ENCODE data around the gene MSI2. TPM values are rescaled to one million over a fixed set of nuclear protein-coding genes. Genes with fewer than 3 reads are reported as not detected.

MSI2 gene
- total and polyA plus RNA-seq, 2 donors (not counting 1 experiment from before 2014, with no cell fraction given): 16.1 to 196 TPM

DNA sequence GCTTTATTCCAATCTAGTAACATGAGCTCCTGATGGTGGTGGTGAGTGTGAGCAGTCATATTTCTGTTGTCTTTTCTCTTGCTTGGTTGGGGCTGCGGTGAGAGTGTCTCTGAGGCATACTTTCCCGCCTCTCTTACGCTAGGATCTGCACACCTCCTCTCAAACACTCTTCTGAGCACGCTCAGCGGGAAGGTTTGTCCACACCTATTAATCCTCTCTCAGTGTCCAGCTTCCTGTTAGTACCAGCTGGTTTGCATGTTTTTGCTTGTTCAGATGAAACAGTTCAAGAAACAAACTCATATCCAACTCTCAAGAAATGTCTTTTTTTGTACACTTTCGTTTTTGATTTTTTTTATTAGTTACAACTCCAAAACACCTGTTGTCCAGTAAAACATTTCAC, 399.2 kb downstream of the MSI2 start:
- no peak overlapping the region for H3K27ac Mint-ChIP-seq
- CTCF ChIA-PET: no interaction called here

DNA sequence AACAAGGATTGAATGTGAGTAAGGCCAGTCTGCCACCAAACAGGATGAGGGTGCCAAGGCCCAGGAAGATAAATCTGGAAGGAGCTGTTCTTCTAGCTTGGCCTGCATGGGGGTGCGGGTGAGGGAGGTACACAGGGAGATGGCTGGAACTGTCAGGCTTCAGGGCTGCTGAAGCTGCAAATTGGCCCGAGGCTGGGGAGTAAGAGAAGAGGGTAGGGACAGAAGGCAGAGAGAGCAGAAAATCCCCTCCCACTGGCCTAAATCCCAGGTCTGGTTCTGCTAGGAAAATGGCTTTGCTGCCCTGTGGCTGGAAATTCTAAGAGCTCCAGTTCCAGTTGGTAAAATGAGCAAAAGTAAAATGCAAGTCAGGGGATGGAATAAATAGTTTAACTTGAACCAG, 400.9 kb downstream of the MSI2 start:
- WGBS (ENCODE audit: insufficient coverage): 77% methylated on average over 2 of the region's 2 CpGs
- no peak overlapping the region for H3K4me2 ChIP-seq (replicated peaks; ENCODE audit: low read depth, low read length, poor library complexity, severe bottlenecking)
- H3K9me3 ChIP-seq (ENCODE audit: control extremely low read depth in 1 of 3, control insufficient read depth in 2 of 3, insufficient read depth in 1 of 3, low read length in 2 of 3): no peaks in the 10 kb centered on the region
- Mint-ChIP-seq H3K27me3 (no peaks in the 10 kb centered on the region), H3K4me3 (no peak overlapping the region), H3K27ac (no peak overlapping the region), H3K9me3 (ENCODE audit: insufficient read depth) (no peaks in the 10 kb centered on the region), H3K4me1 (no peaks in the 10 kb centered on the region)
- H3K36me3 ChIP-seq (replicated peaks in 1 of 2; ENCODE audit: control extremely low read depth in 1 of 2, control insufficient read depth in 1 of 2, extremely low read depth in 1 of 2, insufficient read depth in 2 of 2, low read length in 1 of 2): peaks cover 0 to 9% of the 10 kb centered on the region in 2 experiments
- CTCF ChIA-PET: interaction anchor here (1.1 to 6.5 kb wide), 4 partner anchors 8 to 414 kb away, joined by 3 to 43 read pairs (median 4); no protein-coding TSS in a partner anchor
- no peaks in the 10 kb centered on the region for H4K20me1 ChIP-seq (ENCODE audit: control insufficient read depth, insufficient read depth, low read length, poor library complexity, severe bottlenecking)
- no peak overlapping the region for H3K4me3 ChIP-seq (ENCODE audit: control extremely low read depth in 1 of 5, extremely low read depth in 1 of 5, insufficient read depth in 1 of 5, low read depth in 2 of 5, low read length in 4 of 5)
- no peaks in the 10 kb centered on the region for H3K27me3 ChIP-seq (replicated peaks in 1 of 4; ENCODE audit: control extremely low read depth in 1 of 4, control insufficient read depth in 3 of 4, insufficient read depth in 4 of 4, low read length in 3 of 4)
- DNase-seq (no peak), ATAC-seq (ENCODE audit: low read depth) (no peak)
- no peaks in the 10 kb centered on the region for H3K79me2 ChIP-seq (ENCODE audit: control insufficient read depth, insufficient read depth, low read length)
- H3K9ac ChIP-seq (ENCODE audit: low read length): no peak overlapping the region
- intact Hi-C loops (cut with micrococcal nuclease): no loop called here
- H2AFZ ChIP-seq (ENCODE audit: insufficient read depth, low read depth, low read length, poor library complexity, severe bottlenecking): no peak overlapping the region
- H3K27ac ChIP-seq (ENCODE audit: low read length in 2 of 2): no peak overlapping the region
- no peaks in the 10 kb centered on the region for H3K4me1 ChIP-seq (ENCODE audit: control insufficient read depth in 2 of 2, insufficient read depth in 2 of 2, low read length in 2 of 2)
- POLR2A ChIA-PET: no interaction called here
- no peak for TF ChIP-seq EZH2 (IDR thresholded peaks at IDR 0.05; ENCODE audit: borderline replicate concordance, insufficient read depth, low read depth, low read length, poor library complexity, severe bottlenecking)
- TF ChIP-seq, protein P1, sequence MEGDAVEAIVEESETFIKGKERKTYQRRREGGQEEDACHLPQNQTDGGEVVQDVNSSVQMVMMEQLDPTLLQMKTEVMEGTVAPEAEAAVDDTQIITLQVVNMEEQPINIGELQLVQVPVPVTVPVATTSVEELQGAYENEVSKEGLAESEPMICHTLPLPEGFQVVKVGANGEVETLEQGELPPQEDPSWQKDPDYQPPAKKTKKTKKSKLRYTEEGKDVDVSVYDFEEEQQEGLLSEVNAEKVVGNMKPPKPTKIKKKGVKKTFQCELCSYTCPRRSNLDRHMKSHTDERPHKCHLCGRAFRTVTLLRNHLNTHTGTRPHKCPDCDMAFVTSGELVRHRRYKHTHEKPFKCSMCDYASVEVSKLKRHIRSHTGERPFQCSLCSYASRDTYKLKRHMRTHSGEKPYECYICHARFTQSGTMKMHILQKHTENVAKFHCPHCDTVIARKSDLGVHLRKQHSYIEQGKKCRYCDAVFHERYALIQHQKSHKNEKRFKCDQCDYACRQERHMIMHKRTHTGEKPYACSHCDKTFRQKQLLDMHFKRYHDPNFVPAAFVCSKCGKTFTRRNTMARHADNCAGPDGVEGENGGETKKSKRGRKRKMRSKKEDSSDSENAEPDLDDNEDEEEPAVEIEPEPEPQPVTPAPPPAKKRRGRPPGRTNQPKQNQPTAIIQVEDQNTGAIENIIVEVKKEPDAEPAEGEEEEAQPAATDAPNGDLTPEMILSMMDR (IDR thresholded peaks at IDR 0.05): no peak

More for the DNA sequence above, 399.2 kb downstream of the MSI2 start:
- H3K79me2 ChIP-seq (ENCODE audit: control insufficient read depth, insufficient read depth, low read length): no peaks in the 10 kb centered on the region
- Mint-ChIP-seq H3K4me1 (no peaks in the 10 kb centered on the region), H3K4me3 (no peak overlapping the region), H3K9me3 (ENCODE audit: insufficient read depth) (no peaks in the 10 kb centered on the region), H3K27me3 (no peaks in the 10 kb centered on the region)
- no peak for TF ChIP-seq EZH2 (IDR thresholded peaks at IDR 0.05; ENCODE audit: borderline replicate concordance, insufficient read depth, low read depth, low read length, poor library complexity, severe bottlenecking)
- TF ChIP-seq, protein P1 (IDR thresholded peaks at IDR 0.05): no peak
- no peaks in the 10 kb centered on the region for H3K27me3 ChIP-seq (replicated peaks in 1 of 4; ENCODE audit: control extremely low read depth in 1 of 4, control insufficient read depth in 3 of 4, insufficient read depth in 4 of 4, low read length in 3 of 4)
- H3K9me3 ChIP-seq (ENCODE audit: control extremely low read depth in 1 of 3, control insufficient read depth in 2 of 3, insufficient read depth in 1 of 3, low read length in 2 of 3): no peaks in the 10 kb centered on the region
- WGBS (ENCODE audit: insufficient coverage): 96% methylated on average over 5 of the region's 6 CpGs
- ATAC-seq (ENCODE audit: low read depth) (no peak), DNase-seq (no peak)
- no peak overlapping the region for H3K4me2 ChIP-seq (replicated peaks; ENCODE audit: low read depth, low read length, poor library complexity, severe bottlenecking)
- no peak overlapping the region for H2AFZ ChIP-seq (ENCODE audit: insufficient read depth, low read depth, low read length, poor library complexity, severe bottlenecking)
- POLR2A ChIA-PET: no interaction called here
- H3K4me1 ChIP-seq (ENCODE audit: control insufficient read depth in 2 of 2, insufficient read depth in 2 of 2, low read length in 2 of 2): no peaks in the 10 kb centered on the region
- H3K9ac ChIP-seq (ENCODE audit: low read length): no peak overlapping the region
- H3K27ac ChIP-seq (ENCODE audit: low read length in 2 of 2): no peak overlapping the region
- H4K20me1 ChIP-seq (ENCODE audit: control insufficient read depth, insufficient read depth, low read length, poor library complexity, severe bottlenecking): no peaks in the 10 kb centered on the region
- intact Hi-C loops (cut with micrococcal nuclease): no loop called here
- H3K36me3 ChIP-seq (replicated peaks in 1 of 2; ENCODE audit: control extremely low read depth in 1 of 2, control insufficient read depth in 1 of 2, extremely low read depth in 1 of 2, insufficient read depth in 2 of 2, low read length in 1 of 2): peaks cover 0 to 9% of the 10 kb centered on the region in 2 experiments
- H3K4me3 ChIP-seq (ENCODE audit: control extremely low read depth in 1 of 5, extremely low read depth in 1 of 5, insufficient read depth in 1 of 5, low read depth in 2 of 5, low read length in 4 of 5): no peak overlapping the region

All from B cell (primary cell).